ENCODE results near the gene GFPT2.

Gene GFPT2

DNA sequence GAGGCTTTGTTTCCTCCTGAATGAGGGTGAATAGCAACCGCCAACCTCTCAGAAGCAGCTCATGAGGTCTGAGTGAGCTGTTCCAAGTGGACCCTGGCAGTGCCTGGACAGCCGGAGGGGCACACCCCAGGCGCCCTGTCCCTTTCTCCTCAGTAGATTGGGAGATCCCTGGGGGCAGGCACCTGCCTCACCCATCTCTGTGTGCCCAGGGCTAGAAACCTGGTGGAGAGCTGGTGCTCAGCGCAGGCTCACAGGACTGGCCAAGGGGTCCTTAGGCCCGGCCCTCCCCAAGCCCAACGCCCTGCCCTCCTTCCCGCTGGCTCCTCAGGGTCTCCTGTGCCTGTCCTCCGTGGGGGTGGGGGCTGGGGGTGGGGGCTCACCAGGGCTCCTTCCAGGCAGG, 46.3 kb downstream of the GFPT2 start:
- Histone ChIP-seq H3K9me3 (ENCODE audit: control insufficient read depth, insufficient read depth, low read depth, low read length) (no peaks in the 10 kb centered on the region), H3K4me1 (ENCODE audit: control insufficient read depth, insufficient read depth, low read length) (no peaks in the 10 kb centered on the region), H3K27ac (ENCODE audit: extremely low read depth, low read depth, low read length) (no peak overlapping the region), H3K4me3 (ENCODE audit: low read depth, low read length) (no peak overlapping the region), H3K36me3 (ENCODE audit: control insufficient read depth in 2 of 2, insufficient read depth in 1 of 2, low read length in 2 of 2) (peaks cover 0 to 45% of the 10 kb centered on the region in 2 experiments; a peak in 1 of 3 replicates)
- ChIA-PET CTCF (interaction anchor here (0.6 to 1.2 kb wide), 3 partner anchors 9 to 22 kb away, joined by 5 to 6 read pairs (median 6); no protein-coding TSS in a partner anchor), POLR2A (no interaction called here)
- TF ChIP-seq FEZF1 (tag by site-specific recombination; IDR thresholded peaks at IDR 0.05), result no peak
- TF ChIP-seq ZNF416 (tag by site-specific recombination; IDR thresholded peaks at IDR 0.05), result no peak
- TF ChIP-seq, protein P1, sequence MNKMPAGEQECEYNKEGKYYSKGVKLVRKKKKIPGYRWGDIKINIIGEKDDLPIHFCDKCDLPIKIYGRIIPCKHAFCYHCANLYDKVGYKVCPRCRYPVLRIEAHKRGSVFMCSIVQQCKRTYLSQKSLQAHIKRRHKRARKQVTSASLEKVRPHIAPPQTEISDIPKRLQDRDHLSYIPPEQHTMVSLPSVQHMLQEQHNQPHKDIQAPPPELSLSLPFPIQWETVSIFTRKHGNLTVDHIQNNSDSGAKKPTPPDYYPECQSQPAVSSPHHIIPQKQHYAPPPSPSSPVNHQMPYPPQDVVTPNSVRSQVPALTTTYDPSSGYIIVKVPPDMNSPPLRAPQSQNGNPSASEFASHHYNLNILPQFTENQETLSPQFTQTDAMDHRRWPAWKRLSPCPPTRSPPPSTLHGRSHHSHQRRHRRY (tag by site-specific recombination; IDR thresholded peaks at IDR 0.05), result no peak
- TF ChIP-seq ZNF335 (tag by site-specific recombination; conservative IDR thresholded peaks at IDR 0.05), result no peak
- no peak for TF ChIP-seq KLF7 (tag by site-specific recombination; IDR thresholded peaks at IDR 0.05; ENCODE audit: borderline replicate concordance)
- TF ChIP-seq PRDM1 (tag by site-specific recombination; IDR thresholded peaks at IDR 0.05), result no peak
- TF ChIP-seq, protein P2, sequence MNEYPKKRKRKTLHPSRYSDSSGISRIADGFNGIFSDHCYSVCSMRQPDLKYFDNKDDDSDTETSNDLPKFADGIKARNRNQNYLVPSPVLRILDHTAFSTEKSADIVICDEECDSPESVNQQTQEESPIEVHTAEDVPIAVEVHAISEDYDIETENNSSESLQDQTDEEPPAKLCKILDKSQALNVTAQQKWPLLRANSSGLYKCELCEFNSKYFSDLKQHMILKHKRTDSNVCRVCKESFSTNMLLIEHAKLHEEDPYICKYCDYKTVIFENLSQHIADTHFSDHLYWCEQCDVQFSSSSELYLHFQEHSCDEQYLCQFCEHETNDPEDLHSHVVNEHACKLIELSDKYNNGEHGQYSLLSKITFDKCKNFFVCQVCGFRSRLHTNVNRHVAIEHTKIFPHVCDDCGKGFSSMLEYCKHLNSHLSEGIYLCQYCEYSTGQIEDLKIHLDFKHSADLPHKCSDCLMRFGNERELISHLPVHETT (tag by site-specific recombination; IDR thresholded peaks at IDR 0.05), result no peak
- no peak for TF ChIP-seq SALL2 (tag by site-specific recombination; IDR thresholded peaks at IDR 0.05; ENCODE audit: borderline replicate concordance)
- TF ChIP-seq KLF1 (tag by site-specific recombination; IDR thresholded peaks at IDR 0.05), result no peak
- no peak for TF ChIP-seq ZNF121 (tag by site-specific recombination; IDR thresholded peaks at IDR 0.05)
- TF ChIP-seq, protein P3, sequence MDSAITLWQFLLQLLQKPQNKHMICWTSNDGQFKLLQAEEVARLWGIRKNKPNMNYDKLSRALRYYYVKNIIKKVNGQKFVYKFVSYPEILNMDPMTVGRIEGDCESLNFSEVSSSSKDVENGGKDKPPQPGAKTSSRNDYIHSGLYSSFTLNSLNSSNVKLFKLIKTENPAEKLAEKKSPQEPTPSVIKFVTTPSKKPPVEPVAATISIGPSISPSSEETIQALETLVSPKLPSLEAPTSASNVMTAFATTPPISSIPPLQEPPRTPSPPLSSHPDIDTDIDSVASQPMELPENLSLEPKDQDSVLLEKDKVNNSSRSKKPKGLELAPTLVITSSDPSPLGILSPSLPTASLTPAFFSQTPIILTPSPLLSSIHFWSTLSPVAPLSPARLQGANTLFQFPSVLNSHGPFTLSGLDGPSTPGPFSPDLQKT (IDR thresholded peaks at IDR 0.05; ENCODE audit: borderline replicate concordance, low read depth, low read length), result no peak
- no peak for TF ChIP-seq KLF8 (tag by site-specific recombination; IDR thresholded peaks at IDR 0.05)
- no peak for TF ChIP-seq ZFHX2 (tag by site-specific recombination; conservative IDR thresholded peaks at IDR 0.05)

DNA sequence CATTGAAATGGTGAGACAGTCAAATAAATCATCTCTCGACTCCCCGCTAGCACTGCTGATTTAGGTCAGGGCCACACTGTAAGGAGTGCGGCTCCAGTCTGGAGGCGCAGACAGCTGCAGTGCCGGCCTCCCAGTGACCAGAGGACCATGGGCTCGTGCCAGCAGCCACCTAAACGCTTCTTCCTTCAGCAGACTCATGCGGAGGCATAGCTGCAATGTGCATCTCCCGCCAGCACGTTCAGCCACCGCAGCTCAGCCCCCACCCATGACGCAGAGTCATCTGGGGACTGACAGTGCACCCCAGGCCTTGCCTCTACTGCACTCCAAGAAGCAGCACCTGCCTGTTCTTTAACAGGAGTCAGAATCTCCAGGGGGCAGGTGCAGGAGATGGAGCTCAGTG, 47.7 kb downstream of the GFPT2 start:
- Histone ChIP-seq H3K9me3 (ENCODE audit: control insufficient read depth, insufficient read depth, low read depth, low read length) (no peaks in the 10 kb centered on the region), H3K27ac (ENCODE audit: extremely low read depth, low read depth, low read length) (no peak overlapping the region), H3K4me1 (ENCODE audit: control insufficient read depth, insufficient read depth, low read length) (no peaks in the 10 kb centered on the region), H3K4me3 (ENCODE audit: low read depth, low read length) (no peak overlapping the region), H3K36me3 (ENCODE audit: control insufficient read depth in 2 of 2, insufficient read depth in 1 of 2, low read length in 2 of 2) (peaks cover 0 to 49% of the 10 kb centered on the region in 2 experiments; a peak in 1 of 3 replicates)
- ChIA-PET POLR2A (no interaction called here), CTCF (interaction anchor here (1.1 to 1.8 kb wide), 2 partner anchors 12 to 14 kb away, joined by 3 to 12 read pairs; no protein-coding TSS in a partner anchor)
- TF ChIP-seq, protein P4, sequence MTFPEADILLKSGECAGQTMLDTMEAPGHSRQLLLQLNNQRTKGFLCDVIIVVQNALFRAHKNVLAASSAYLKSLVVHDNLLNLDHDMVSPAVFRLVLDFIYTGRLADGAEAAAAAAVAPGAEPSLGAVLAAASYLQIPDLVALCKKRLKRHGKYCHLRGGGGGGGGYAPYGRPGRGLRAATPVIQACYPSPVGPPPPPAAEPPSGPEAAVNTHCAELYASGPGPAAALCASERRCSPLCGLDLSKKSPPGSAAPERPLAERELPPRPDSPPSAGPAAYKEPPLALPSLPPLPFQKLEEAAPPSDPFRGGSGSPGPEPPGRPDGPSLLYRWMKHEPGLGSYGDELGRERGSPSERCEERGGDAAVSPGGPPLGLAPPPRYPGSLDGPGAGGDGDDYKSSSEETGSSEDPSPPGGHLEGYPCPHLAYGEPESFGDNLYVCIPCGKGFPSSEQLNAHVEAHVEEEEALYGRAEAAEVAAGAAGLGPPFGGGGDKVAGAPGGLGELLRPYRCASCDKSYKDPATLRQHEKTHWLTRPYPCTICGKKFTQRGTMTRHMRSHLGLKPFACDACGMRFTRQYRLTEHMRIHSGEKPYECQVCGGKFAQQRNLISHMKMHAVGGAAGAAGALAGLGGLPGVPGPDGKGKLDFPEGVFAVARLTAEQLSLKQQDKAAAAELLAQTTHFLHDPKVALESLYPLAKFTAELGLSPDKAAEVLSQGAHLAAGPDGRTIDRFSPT (tag by site-specific recombination; IDR thresholded peaks at IDR 0.05), result no peak
- TF ChIP-seq ZNF707 (tag by site-specific recombination; IDR thresholded peaks at IDR 0.05) (no peak), ZNF132 (tag by site-specific recombination; IDR thresholded peaks at IDR 0.05; ENCODE audit: borderline replicate concordance) (no peak), HOXA7 (CRISPR knock-in tag; IDR thresholded peaks at IDR 0.05; ENCODE audit: borderline replicate concordance) (no peak), ZNF514 (tag by site-specific recombination; IDR thresholded peaks at IDR 0.05) (no peak), MZF1 (tag by site-specific recombination; IDR thresholded peaks at IDR 0.05; ENCODE audit: borderline replicate concordance) (no peak), ZNF239 (tag by site-specific recombination; IDR thresholded peaks at IDR 0.05) (no peak), ZNF146 (tag by site-specific recombination; IDR thresholded peaks at IDR 0.05) (no peak), SALL2 (tag by site-specific recombination; IDR thresholded peaks at IDR 0.05; ENCODE audit: borderline replicate concordance) (no peak), OSR2 (tag by site-specific recombination; IDR thresholded peaks at IDR 0.05) (no peak), KLF7 (tag by site-specific recombination; IDR thresholded peaks at IDR 0.05; ENCODE audit: borderline replicate concordance) (no peak), ZNF433 (tag by site-specific recombination; IDR thresholded peaks at IDR 0.05; ENCODE audit: low read depth) (no peak), ZNF555 (tag by site-specific recombination; conservative IDR thresholded peaks at IDR 0.05) (no peak), ZNF138 (tag by site-specific recombination; IDR thresholded peaks at IDR 0.05; ENCODE audit: borderline replicate concordance) (no peak)
- TF ChIP-seq, protein P5, sequence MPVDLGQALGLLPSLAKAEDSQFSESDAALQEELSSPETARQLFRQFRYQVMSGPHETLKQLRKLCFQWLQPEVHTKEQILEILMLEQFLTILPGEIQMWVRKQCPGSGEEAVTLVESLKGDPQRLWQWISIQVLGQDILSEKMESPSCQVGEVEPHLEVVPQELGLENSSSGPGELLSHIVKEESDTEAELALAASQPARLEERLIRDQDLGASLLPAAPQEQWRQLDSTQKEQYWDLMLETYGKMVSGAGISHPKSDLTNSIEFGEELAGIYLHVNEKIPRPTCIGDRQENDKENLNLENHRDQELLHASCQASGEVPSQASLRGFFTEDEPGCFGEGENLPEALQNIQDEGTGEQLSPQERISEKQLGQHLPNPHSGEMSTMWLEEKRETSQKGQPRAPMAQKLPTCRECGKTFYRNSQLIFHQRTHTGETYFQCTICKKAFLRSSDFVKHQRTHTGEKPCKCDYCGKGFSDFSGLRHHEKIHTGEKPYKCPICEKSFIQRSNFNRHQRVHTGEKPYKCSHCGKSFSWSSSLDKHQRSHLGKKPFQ (tag by site-specific recombination; IDR thresholded peaks at IDR 0.05), result no peak
- TF ChIP-seq, protein P6, sequence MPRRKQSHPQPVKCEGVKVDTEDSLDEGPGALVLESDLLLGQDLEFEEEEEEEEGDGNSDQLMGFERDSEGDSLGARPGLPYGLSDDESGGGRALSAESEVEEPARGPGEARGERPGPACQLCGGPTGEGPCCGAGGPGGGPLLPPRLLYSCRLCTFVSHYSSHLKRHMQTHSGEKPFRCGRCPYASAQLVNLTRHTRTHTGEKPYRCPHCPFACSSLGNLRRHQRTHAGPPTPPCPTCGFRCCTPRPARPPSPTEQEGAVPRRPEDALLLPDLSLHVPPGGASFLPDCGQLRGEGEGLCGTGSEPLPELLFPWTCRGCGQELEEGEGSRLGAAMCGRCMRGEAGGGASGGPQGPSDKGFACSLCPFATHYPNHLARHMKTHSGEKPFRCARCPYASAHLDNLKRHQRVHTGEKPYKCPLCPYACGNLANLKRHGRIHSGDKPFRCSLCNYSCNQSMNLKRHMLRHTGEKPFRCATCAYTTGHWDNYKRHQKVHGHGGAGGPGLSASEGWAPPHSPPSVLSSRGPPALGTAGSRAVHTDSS (tag by site-specific recombination; IDR thresholded peaks at IDR 0.05), result no peak

All from HEK293 (cell line).